Neuronal stem cell (in vitro differentiated cells): Measurements from ENCODE around the gene PRKD1. TPM values are rescaled to one million over a fixed set of nuclear protein-coding genes. Genes with fewer than 3 reads are reported as not detected.

Experiments used
- DNase-seq: peaks from one replicate; pipeline ENCODE4 v3.0.0-alpha.2; 2013; ENCODE audit warnings: low spot score
- H2AFZ ChIP-seq: one replicate; pipeline ENCODE4 v1.6.1; 2013; ENCODE audit warnings: mild to moderate bottlenecking, low read length, inconsistent platforms
- H2AK5ac ChIP-seq: 2 replicates; pipeline ENCODE4 v1.6.1; 2013; ENCODE audit warnings: low read depth, mild to moderate bottlenecking, inconsistent platforms, low read length, moderate library complexity, mixed read lengths
- H2BK120ac ChIP-seq: 2 replicates; pipeline ENCODE4 v1.6.1; 2013; ENCODE audit warnings: low read depth, mild to moderate bottlenecking, inconsistent platforms, low read length, moderate library complexity, mixed read lengths
- H2BK12ac ChIP-seq: one replicate; pipeline ENCODE4 v1.6.1; 2013; ENCODE audit warnings: low read length, inconsistent platforms
- H2BK15ac ChIP-seq: 2 replicates; pipeline ENCODE4 v1.6.1; 2013; ENCODE audit warnings: mild to moderate bottlenecking, low read length, inconsistent platforms, mixed read lengths
- H2BK5ac ChIP-seq: one replicate; pipeline ENCODE4 v1.6.1; 2013; ENCODE audit warnings: inconsistent platforms, mild to moderate bottlenecking, low read length, moderate library complexity
- H3K14ac ChIP-seq: one replicate; pipeline ENCODE4 v1.6.1; 2013; ENCODE audit warnings: low read length, inconsistent platforms
- H3K18ac ChIP-seq: 2 replicates; pipeline ENCODE4 v1.6.1; 2013; ENCODE audit warnings: low read length, inconsistent platforms
- H3K23ac ChIP-seq: 2 replicates; pipeline ENCODE4 v1.6.1; 2013; ENCODE audit warnings: low read depth, mild to moderate bottlenecking, mixed read lengths, low read length, inconsistent platforms; ENCODE audit not compliant: poor library complexity
- H3K27ac ChIP-seq: replicated peaks from 3 replicates; pipeline ENCODE4 v1.5.1; 2013; ENCODE audit warnings: low read length, inconsistent platforms
- H3K27me3 ChIP-seq, 3 experiments: 2 replicates each; pipeline ENCODE4 v1.6.1; 2013; ENCODE audit warnings: low read length in 3 of 3, mild to moderate bottlenecking in 2 of 3, inconsistent platforms in 1 of 3, low read depth in 1 of 3, mixed read lengths in 1 of 3, moderate library complexity in 1 of 3; ENCODE audit not compliant: control insufficient read depth in 3 of 3, insufficient read depth in 3 of 3
- H3K36me3 ChIP-seq, 2 donors: replicated peaks in 1 of 2; 2 replicates each; pipeline ENCODE4 v1.6.1; 2013; ENCODE audit warnings: low read length in 2 of 2; ENCODE audit not compliant: control insufficient read depth in 2 of 2, insufficient read depth in 2 of 2
- H3K4ac ChIP-seq: 2 replicates; pipeline ENCODE4 v1.6.1; 2013; ENCODE audit warnings: inconsistent platforms, mild to moderate bottlenecking, low read length, moderate library complexity
- H3K4me1 ChIP-seq, 2 donors: 1 replicate in 1 of 2; 2 replicates in 1 of 2; pipeline ENCODE4 v1.6.1; 2013; ENCODE audit warnings: low read length in 2 of 2, low read depth in 1 of 2; ENCODE audit not compliant: control insufficient read depth in 2 of 2, insufficient read depth in 1 of 2
- H3K4me2 ChIP-seq: one replicate; pipeline ENCODE4 v1.6.1; 2013; ENCODE audit warnings: mild to moderate bottlenecking, low read length, inconsistent platforms; ENCODE audit not compliant: insufficient read depth, poor library complexity, severe bottlenecking
- H3K4me3 ChIP-seq, 2 donors: 2 replicates each; pipeline ENCODE4 v1.5.1; 2013; ENCODE audit warnings: low read length in 2 of 2, mild to moderate bottlenecking in 2 of 2, inconsistent platforms in 1 of 2, moderate library complexity in 1 of 2
- H3K79me1 ChIP-seq: one replicate; pipeline ENCODE4 v1.6.1; 2013; ENCODE audit warnings: low read depth, mild to moderate bottlenecking, inconsistent platforms, low read length, moderate library complexity
- H3K9ac ChIP-seq: one replicate; pipeline ENCODE4 v1.6.1; 2013; ENCODE audit warnings: mild to moderate bottlenecking, low read depth, low read length, inconsistent platforms; ENCODE audit not compliant: poor library complexity
- H3K9me3 ChIP-seq, 2 donors: replicated peaks in 1 of 2; 2 replicates each; pipeline versions ENCODE3 to v1.6.1; 2013; ENCODE audit warnings: low read length in 2 of 2, mild to moderate bottlenecking in 2 of 2, inconsistent platforms in 1 of 2, low read depth in 1 of 2, mixed read lengths in 1 of 2, moderate library complexity in 1 of 2; ENCODE audit not compliant: control insufficient read depth in 2 of 2, insufficient read depth in 1 of 2
- H4K8ac ChIP-seq: one replicate; pipeline ENCODE4 v1.6.1; 2013; ENCODE audit warnings: low read depth, mild to moderate bottlenecking, inconsistent platforms, low read length, moderate library complexity
- H4K91ac ChIP-seq: one replicate; pipeline ENCODE4 v1.6.1; 2013; ENCODE audit warnings: low read length, low read depth, mild to moderate bottlenecking, inconsistent platforms; ENCODE audit not compliant: poor library complexity
- WGBS, 2 donors: extraction: QIAGEN DNeasy Blood & Tissue Kit; methylation state at CpG; one replicate each; pipeline ENCODE4 v1.1.7; 2013; ENCODE audit warnings: missing lambda C conversion rate in 2 of 2, mixed read lengths in 1 of 2; ENCODE audit not compliant: insufficient read length in 2 of 2, insufficient replicate concordance in 1 of 2; ENCODE audit errors: extremely low coverage in 2 of 2; 5-methylcytosine and 5-hydroxymethylcytosine counted together
- small RNA-seq: library from polyadenylated mRNA; stranded (forward); fragments of <200 nt; extraction: miRNeasy Mini kit (QIAGEN cat#:217004); gene quantifications from one replicate; pipeline ENCODE3, GENCODE V24; 2013; ENCODE audit not compliant: insufficient read depth

PRKD1 gene

GRCh38 chr14:29529418-29529817 is 398.2 kb downstream of the PRKD1 start:
- Histone ChIP-seq H2BK12ac (no peak overlapping the region), H3K9ac (no peak overlapping the region), H4K91ac (no peak overlapping the region), H3K23ac (no peak overlapping the region), H2AK5ac (no peak overlapping the region), H3K4me2 (no peak overlapping the region), H3K27ac (no peak overlapping the region), H3K14ac (no peak overlapping the region), H3K4ac (no peak overlapping the region), H2BK5ac (no peak overlapping the region), H3K9me3 (no peaks in the 10 kb centered on the region), H3K36me3 (no peaks in the 10 kb centered on the region), H2BK120ac (no peak overlapping the region), H3K18ac (no peak overlapping the region), H2AFZ (peak overlapping the region; percentile 48), H2BK15ac (no peak overlapping the region), H3K79me1 (no peaks in the 10 kb centered on the region), H3K27me3 (peaks cover 0 to 6% (median 0%) of the 10 kb centered on the region in 3 experiments), H3K4me1 (no peaks in the 10 kb centered on the region), H4K8ac (no peak overlapping the region), H3K4me3 (no peak overlapping the region)
- DNase-seq, result no peak
- no CpG with 5 or more reads among the region's 7 CpGs for WGBS, 2 donors

- Histone ChIP-seq H2AK5ac (no peak overlapping the region), H3K4me1 (no peaks in the 10 kb centered on the region), H3K9me3 (no peaks in the 10 kb centered on the region), H2AFZ (no peak overlapping the region), H3K18ac (no peak overlapping the region), H4K8ac (no peak overlapping the region), H2BK12ac (no peak overlapping the region), H3K9ac (no peak overlapping the region), H3K4ac (no peak overlapping the region), H2BK120ac (no peak overlapping the region), H2BK15ac (no peak overlapping the region), H3K79me1 (no peaks in the 10 kb centered on the region), H3K4me2 (no peak overlapping the region), H3K23ac (no peak overlapping the region), H3K27me3 (peaks cover 0 to 6% (median 0%) of the 10 kb centered on the region in 3 experiments), H3K4me3 (no peak overlapping the region), H3K27ac (no peak overlapping the region), H3K14ac (no peak overlapping the region), H2BK5ac (no peak overlapping the region), H3K36me3 (no peaks in the 10 kb centered on the region), H4K91ac (no peak overlapping the region)
- WGBS, 2 donors, result no CpG with 5 or more reads among the region's 1 CpG
- DNase-seq, result no peak
These were observed 398.8 kb downstream of the PRKD1 start for GRCh38 chr14:29528889-29529288.

GRCh38 chr14:29527286-29527685 is 400.4 kb downstream of the PRKD1 start:
- Histone ChIP-seq H4K91ac (no peak overlapping the region), H2AK5ac (no peak overlapping the region), H3K18ac (no peak overlapping the region), H2BK12ac (no peak overlapping the region), H3K4ac (no peak overlapping the region), H3K9me3 (no peaks in the 10 kb centered on the region), H2BK5ac (no peak overlapping the region), H2BK15ac (no peak overlapping the region), H2BK120ac (no peak overlapping the region), H3K4me2 (no peak overlapping the region), H2AFZ (no peak overlapping the region), H3K4me1 (no peaks in the 10 kb centered on the region), H3K27me3 (peaks cover 0 to 6% (median 0%) of the 10 kb centered on the region in 3 experiments), H4K8ac (no peak overlapping the region), H3K9ac (no peak overlapping the region), H3K23ac (no peak overlapping the region), H3K4me3 (no peak overlapping the region), H3K27ac (no peak overlapping the region), H3K14ac (no peak overlapping the region), H3K36me3 (no peaks in the 10 kb centered on the region), H3K79me1 (no peaks in the 10 kb centered on the region)
- no peak for DNase-seq

Small RNAs within 50 kb of the gene (small RNA-seq; reads per million reads assigned to genes)
- gene RNU6-1234P, result not detected
